ENCODE data around the gene MOBP. TPM values are rescaled to one million over a fixed set of nuclear protein-coding genes. Genes with fewer than 3 reads are reported as not detected.

The MOBP gene
- polyA plus RNA-seq, 3 donors = not detected

GRCh38 chr3:39454591-39455217 is 12.8 kb upstream of the MOBP start:
- no peaks in the 10 kb centered on the region for H3K36me3 Mint-ChIP-seq
- Histone ChIP-seq H3K27me3 (ENCODE audit: control insufficient read depth in 2 of 2, insufficient read depth in 2 of 2, low read length in 2 of 2) (no peaks in the 10 kb centered on the region), H3K9ac (ENCODE audit: insufficient read depth, low read length, poor library complexity, severe bottlenecking) (no peak overlapping the region), H4K20me1 (ENCODE audit: insufficient read depth, low read length) (no peaks in the 10 kb centered on the region), H3K9me3 (replicated peaks in 1 of 2; ENCODE audit: control insufficient read depth in 1 of 2, insufficient read depth in 1 of 2, low read length in 2 of 2) (no peaks in the 10 kb centered on the region), H3K4me3 (replicated peaks in 1 of 3; ENCODE audit: low read depth in 2 of 3, low read length in 3 of 3) (no peak overlapping the region), H3K4me2 (replicated peaks; ENCODE audit: extremely low read depth, low read length, poor library complexity, severe bottlenecking) (no peak overlapping the region), H2AFZ (ENCODE audit: insufficient read depth, low read depth, low read length, poor library complexity, severe bottlenecking) (no peak overlapping the region), H3K27ac (ENCODE audit: low read depth in 1 of 2, low read length in 2 of 2) (no peak overlapping the region), H3K4me1 (ENCODE audit: control insufficient read depth in 1 of 2, insufficient read depth in 2 of 2, low read length in 2 of 2) (no peaks in the 10 kb centered on the region), H3K36me3 (replicated peaks in 1 of 2; ENCODE audit: control insufficient read depth in 1 of 2, insufficient read depth in 2 of 2, low read length in 2 of 2) (no peaks in the 10 kb centered on the region), H3K79me2 (ENCODE audit: insufficient read depth, low read length) (no peaks in the 10 kb centered on the region)
- H3K9me3 Mint-ChIP-seq = peaks cover 0 to 2% (median 0%) of the 10 kb centered on the region in 7 donors
- TF ChIP-seq CTCF (IDR thresholded peaks at IDR 0.05) = no peak
- H3K27me3 Mint-ChIP-seq (ENCODE audit: low read depth in 3 of 3) = peaks cover 2 to 10% (median 6%) of the 10 kb centered on the region in 3 donors
- intact Hi-C loops (cut with micrococcal nuclease) = no loop called here
- no CpG with 5 or more reads among the region's 3 CpGs for WGBS (ENCODE audit: insufficient coverage)
- no peak overlapping the region for H3K4me3 Mint-ChIP-seq
- H3K27ac Mint-ChIP-seq = no peak overlapping the region
- no peak for DNase-seq
- H3K4me1 Mint-ChIP-seq = no peaks in the 10 kb centered on the region

- H2AFZ ChIP-seq (ENCODE audit: insufficient read depth, low read depth, low read length, poor library complexity, severe bottlenecking) = no peak overlapping the region
- Mint-ChIP-seq H3K4me1 (no peaks in the 10 kb centered on the region), H3K9me3 (peaks cover 0 to 2% (median 0%) of the 10 kb centered on the region in 7 donors), H3K27me3 (ENCODE audit: low read depth in 3 of 3) (peaks cover 2 to 10% (median 6%) of the 10 kb centered on the region in 3 donors), H3K4me3 (no peak overlapping the region), H3K36me3 (no peaks in the 10 kb centered on the region), H3K27ac (no peak overlapping the region)
- H3K36me3 ChIP-seq (replicated peaks in 1 of 2; ENCODE audit: control insufficient read depth in 1 of 2, insufficient read depth in 2 of 2, low read length in 2 of 2) = no peaks in the 10 kb centered on the region
- no peak overlapping the region for H3K9ac ChIP-seq (ENCODE audit: insufficient read depth, low read length, poor library complexity, severe bottlenecking)
- H3K4me2 ChIP-seq (replicated peaks; ENCODE audit: extremely low read depth, low read length, poor library complexity, severe bottlenecking) = no peak overlapping the region
- H4K20me1 ChIP-seq (ENCODE audit: insufficient read depth, low read length) = no peaks in the 10 kb centered on the region
- whole genome bisulfite sequencing (ENCODE audit: insufficient coverage) = 94% methylated on average over 15 of the region's 20 CpGs
- TF ChIP-seq CTCF (IDR thresholded peaks at IDR 0.05) = no peak
- no peaks in the 10 kb centered on the region for H3K27me3 ChIP-seq (ENCODE audit: control insufficient read depth in 2 of 2, insufficient read depth in 2 of 2, low read length in 2 of 2)
- H3K4me1 ChIP-seq (ENCODE audit: control insufficient read depth in 1 of 2, insufficient read depth in 2 of 2, low read length in 2 of 2) = no peaks in the 10 kb centered on the region
- H3K27ac ChIP-seq (ENCODE audit: low read depth in 1 of 2, low read length in 2 of 2) = no peak overlapping the region
- no peaks in the 10 kb centered on the region for H3K79me2 ChIP-seq (ENCODE audit: insufficient read depth, low read length)
- no peaks in the 10 kb centered on the region for H3K9me3 ChIP-seq (replicated peaks in 1 of 2; ENCODE audit: control insufficient read depth in 1 of 2, insufficient read depth in 1 of 2, low read length in 2 of 2)
- no peak overlapping the region for H3K4me3 ChIP-seq (replicated peaks in 1 of 3; ENCODE audit: low read depth in 2 of 3, low read length in 3 of 3)
- intact Hi-C loops (cut with micrococcal nuclease) = no loop called here
- no peak for DNase-seq
Measured at GRCh38 chr3:39456159-39456558, 11.3 kb upstream of the MOBP start.

Data from CD14-positive monocyte (primary cell).